HG03575 (cell line): Measurements from ENCODE around the gene ICAM4.
"Not testable (repeated sequence)": the region's sequence is repeated elsewhere in the genome, so short reads cannot be mapped to it uniquely, and the experiment has no call there.

Source experiments
- ATAC-seq: cut with Tn5 transposase; IDR thresholded peaks from one replicate; pipeline ENCODE4 v1.9.1; 2021; ENCODE audit not compliant: unreplicated experiment, insufficient number of reproducible peaks, low FRiP score; ENCODE audit errors: extremely low read depth

ICAM4 gene

GRCh38 chr19:10286803-10287737 is at the start of gene ICAM4:
TSS of gene ICAM4 (plus strand) at chr19:10286955. CDS start at chr19:10287013, 58 bp downstream.
- ATAC-seq = no peak

GRCh38 chr19:10237702-10238101 is 49.1 kb upstream of the ICAM4 start:
- ATAC-seq = no peak

- ATAC-seq = no peak
Measured at GRCh38 chr19:10238172-10238783, 48.5 kb upstream of the ICAM4 start.

GRCh38 chr19:10241826-10242449 is 44.8 kb upstream of the ICAM4 start:
- ATAC-seq = not testable (repeated sequence)

- no peak for ATAC-seq
Measured at GRCh38 chr19:10243606-10244005, 43.1 kb upstream of the ICAM4 start.

GRCh38 chr19:10245189-10245939 is 41.4 kb upstream of the ICAM4 start:
- no peak for ATAC-seq

- no peak for ATAC-seq
Measured at GRCh38 chr19:10246511-10246910, 40.2 kb upstream of the ICAM4 start.

GRCh38 chr19:10251792-10252694 is 34.7 kb upstream of the ICAM4 start, which contains the start of gene MRPL4:
TSS of gene MRPL4 (plus strand) at chr19:10252214. CDS start at chr19:10252254, 40 bp downstream.
- peak; percentile 69 for ATAC-seq

GRCh38 chr19:10252707-10253106 is 34.0 kb upstream of the ICAM4 start:
- no peak for ATAC-seq

- ATAC-seq = no peak
Measured at GRCh38 chr19:10254244-10254643, 32.5 kb upstream of the ICAM4 start.

- no peak for ATAC-seq
Measured at GRCh38 chr19:10255358-10255757, 31.4 kb upstream of the ICAM4 start.

GRCh38 chr19:10256551-10256950 is 30.2 kb upstream of the ICAM4 start:
- ATAC-seq = no peak

- no peak for ATAC-seq
Measured at GRCh38 chr19:10256970-10257615, 29.7 kb upstream of the ICAM4 start.

GRCh38 chr19:10258080-10258710 is 28.6 kb upstream of the ICAM4 start:
- ATAC-seq = no peak

- no peak for ATAC-seq
Measured at GRCh38 chr19:10259162-10259905, 27.4 kb upstream of the ICAM4 start.

GRCh38 chr19:10260141-10260584 is 26.6 kb upstream of the ICAM4 start:
- no peak for ATAC-seq
